NCI-H69 (cell line): ENCODE measurements around the gene GPR27.

Source experiments
- DNase-seq: peaks from one replicate; lab custom pipeline; 2025; lab: John Stamatoyannopoulos, UW

GPR27 gene

DNA sequence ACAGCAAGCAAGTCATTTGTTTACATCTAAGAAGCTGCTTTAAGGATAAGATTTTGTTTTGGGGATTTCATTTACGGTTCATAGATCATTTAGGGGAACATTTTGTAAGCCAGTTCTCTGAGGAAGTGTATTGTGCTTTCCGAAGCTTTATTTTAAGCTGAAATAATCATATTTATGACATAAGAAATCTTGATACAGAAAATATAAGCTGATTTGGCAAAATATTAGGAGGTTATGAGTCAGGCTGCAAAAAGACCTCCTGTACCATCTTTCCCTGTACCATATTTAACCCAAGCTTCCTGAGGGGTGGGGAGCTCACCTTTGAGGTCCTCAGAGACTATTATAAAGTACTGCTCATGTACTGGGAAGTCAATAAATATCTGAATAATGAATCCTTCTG is 20.3 kb upstream of the GPR27 start:
- no peak for DNase-seq

DNA sequence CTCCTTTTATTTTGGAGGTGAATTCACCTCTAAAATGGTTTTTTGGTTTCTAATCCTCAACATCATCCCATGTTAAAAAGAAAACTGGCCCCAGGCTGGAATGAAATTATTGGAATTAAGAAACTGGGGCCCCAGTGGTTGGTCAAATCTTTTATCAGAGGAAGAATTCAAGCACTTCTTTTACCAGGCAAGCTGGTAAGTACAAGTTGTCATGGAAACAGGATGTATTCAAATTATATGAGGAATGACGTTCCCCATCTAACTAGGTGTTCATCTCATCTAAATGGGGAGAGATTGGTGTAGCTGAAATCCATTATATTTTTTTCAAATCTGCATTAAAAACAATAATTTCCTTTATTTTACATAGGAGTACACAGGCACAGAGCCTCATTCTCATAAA is 18.8 kb upstream of the GPR27 start:
- no peak for DNase-seq

DNA sequence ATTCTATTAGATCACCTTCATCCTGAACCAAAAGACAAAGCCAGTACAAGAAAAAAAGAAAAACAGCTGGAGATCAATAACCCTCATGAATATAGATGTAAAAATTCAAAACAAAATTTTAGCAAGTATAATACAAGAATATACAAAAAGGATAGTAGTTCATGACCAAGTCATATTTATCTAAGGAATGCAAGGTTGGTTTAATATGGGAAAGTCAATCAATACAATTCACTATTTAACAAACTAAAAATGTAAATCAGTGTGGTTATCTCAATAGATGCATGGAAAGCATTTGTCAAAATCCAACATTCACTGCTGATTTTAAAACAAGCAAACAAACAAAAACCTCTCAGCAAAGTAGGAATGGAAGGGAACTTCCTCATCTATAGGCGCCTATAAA is 11.0 kb upstream of the GPR27 start:
- DNase-seq: no peak

DNA sequence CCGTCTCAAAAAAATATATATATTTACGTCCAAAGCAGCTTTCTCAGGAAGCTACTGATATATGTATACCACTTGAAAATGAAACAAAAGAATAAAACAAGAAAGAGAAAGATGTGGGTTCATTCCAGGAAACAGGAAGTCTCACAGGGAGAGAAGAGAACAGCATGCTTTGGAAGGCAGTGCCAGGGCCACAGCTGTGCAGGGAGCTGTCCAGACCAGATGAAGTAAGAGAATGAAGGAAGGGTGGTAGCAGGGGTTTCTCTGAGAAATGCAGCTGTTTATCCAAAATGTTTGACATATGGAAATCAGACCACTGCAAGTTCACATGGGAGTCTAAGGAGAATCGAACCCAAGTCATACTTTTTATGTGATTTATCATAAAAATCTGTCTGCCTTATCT is 8.9 kb upstream of the GPR27 start:
- no peak for DNase-seq

DNA sequence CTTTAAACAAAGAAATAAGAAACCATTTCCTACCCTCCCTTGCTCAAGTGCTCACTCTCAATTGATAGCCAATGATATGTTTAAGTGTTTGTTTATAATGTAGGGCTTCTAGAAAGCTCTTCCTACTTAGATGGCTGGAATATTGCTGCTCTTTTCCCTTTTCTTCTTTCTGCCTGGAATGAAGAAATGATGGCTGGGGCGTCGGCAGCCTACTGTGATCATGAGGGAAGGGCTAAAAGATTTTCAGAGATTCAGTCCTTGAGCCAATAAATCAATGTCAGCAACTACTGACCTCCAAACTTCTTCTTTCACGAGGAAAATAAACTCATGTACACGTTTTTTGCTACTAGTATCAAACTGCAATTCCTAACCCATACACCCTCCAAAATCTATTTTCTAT is 2.1 kb upstream of the GPR27 start:
- no peak for DNase-seq

DNA sequence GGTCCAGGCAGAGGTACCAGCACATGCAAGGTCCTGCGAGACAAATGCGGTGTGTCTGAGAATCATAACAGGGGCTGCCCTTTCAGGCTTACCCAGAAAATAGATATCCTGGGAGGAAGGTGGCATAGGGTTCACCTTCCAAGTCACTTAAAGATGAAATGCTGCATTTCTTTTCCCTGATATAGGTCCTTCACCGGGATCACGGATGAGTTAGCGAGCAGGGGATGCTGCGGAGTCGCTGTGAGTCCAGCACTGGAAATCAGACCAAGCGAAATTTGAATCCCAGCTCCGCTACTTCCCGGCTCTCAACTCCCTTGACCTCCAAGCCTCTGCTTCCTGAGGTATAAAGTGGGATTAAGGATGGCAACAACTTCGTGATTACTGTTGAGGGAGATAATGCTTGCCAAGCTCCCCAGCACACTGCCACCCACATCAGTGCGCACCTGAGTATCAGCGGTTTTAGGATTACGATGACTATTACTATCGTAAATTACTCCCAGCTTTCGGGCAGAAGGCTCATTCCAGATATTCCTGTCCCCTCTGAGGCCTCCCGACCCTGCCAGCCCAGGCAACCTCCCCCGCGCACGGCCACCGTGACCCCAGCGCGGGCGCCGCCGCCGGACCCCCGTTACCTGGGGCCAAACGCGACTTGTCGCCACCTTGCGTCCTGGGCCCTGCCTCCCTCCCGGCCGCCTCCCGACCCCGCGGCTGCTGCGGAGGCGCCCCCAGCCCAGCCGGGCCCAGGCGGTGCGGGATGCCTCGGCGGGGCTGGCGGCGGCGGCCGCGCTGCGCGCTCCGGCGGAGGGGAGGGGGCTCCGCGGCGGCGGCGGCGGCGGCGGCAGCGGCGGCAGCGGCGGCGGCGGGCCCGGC is 589 bp upstream of the GPR27 start:
- DNase-seq: peak; percentile 14

DNA sequence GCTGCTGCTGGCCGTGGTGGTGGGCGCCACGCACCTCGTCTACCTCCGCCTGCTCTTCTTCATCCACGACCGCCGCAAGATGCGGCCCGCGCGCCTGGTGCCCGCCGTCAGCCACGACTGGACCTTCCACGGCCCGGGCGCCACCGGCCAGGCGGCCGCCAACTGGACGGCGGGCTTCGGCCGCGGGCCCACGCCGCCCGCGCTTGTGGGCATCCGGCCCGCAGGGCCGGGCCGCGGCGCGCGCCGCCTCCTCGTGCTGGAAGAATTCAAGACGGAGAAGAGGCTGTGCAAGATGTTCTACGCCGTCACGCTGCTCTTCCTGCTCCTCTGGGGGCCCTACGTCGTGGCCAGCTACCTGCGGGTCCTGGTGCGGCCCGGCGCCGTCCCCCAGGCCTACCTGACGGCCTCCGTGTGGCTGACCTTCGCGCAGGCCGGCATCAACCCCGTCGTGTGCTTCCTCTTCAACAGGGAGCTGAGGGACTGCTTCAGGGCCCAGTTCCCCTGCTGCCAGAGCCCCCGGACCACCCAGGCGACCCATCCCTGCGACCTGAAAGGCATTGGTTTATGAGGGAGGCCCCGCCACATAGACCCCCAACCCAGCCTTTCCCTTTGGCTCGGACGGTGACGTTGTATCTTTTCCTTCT is 1.1 kb downstream of the GPR27 start:
- peak; percentile 12 for DNase-seq

DNA sequence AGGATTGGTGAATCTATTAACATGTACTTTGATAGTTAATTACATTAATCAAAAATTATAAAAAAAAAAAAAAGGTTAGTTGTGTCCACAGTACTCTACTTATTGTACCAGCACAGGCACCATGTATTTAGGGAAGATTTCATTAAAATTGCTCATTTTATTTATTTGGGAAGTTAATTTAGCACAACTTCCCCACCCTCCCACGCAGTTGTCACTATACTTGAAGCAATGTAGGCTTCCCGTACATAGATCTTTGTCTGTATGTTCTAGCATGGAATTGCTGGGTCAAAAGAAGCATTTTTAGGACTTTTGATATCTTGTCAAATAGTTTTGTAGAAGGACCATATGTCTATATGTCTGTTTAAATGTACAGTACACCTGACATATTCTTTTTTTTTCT is 4.4 kb downstream of the GPR27 start:
- no peak for DNase-seq

DNA sequence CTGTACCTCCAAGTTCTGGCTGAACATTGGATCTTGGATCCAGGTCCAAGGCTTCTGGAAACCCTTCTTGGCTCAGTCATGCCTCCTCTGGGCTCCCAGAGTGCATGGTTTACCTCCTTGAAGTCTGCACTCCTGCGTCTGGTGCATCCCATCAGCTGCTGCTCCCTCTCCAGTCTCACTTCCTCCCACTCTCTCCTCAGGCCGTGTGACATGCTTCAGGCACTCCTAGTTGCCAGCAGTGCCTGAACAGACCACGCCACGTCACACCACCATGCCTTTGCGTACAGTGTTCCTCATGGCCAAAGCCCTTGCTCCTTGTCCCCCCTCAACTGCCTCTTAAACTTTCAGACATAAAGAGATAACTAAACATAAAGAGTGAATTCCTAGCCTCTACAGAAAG is 5.7 kb downstream of the GPR27 start:
- no peak for DNase-seq

DNA sequence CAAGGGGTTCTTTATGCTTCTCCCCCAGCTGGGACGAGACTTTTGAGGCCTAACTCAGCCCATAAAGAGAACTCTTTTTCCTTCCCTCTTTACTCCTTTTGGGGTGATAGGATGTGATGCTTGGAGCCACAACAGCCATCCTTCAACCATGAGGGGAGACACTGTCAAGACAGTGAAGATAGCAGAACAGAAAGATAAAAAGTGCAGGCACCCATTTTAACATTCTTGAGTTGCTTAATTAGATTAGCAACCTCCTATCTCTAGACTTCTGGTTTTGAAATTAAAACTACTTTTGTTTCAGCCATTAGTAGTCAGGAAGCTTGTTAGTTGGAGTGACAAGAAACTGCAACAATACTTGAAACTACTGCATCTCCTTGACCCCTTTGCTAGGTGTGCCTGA is 6.5 kb downstream of the GPR27 start:
- DNase-seq: no peak

DNA sequence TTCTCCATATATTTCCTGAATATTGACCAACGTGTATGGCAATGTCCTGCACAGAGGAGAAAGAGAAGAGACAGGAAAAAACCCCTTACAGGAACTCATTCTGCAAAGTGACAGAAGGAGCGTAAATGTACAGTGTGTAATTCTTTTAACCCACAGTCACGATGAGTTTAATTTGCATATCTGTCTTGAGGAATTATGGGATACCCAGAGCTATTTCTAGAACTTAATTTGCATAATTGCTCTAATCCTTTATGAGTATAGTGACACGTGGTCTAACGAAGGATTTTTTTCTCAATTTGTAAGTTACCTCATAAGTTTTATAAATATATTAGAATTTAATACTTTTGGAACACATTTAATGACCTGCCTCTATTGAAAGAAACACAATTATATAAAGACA is 9.8 kb downstream of the GPR27 start:
- DNase-seq: no peak

DNA sequence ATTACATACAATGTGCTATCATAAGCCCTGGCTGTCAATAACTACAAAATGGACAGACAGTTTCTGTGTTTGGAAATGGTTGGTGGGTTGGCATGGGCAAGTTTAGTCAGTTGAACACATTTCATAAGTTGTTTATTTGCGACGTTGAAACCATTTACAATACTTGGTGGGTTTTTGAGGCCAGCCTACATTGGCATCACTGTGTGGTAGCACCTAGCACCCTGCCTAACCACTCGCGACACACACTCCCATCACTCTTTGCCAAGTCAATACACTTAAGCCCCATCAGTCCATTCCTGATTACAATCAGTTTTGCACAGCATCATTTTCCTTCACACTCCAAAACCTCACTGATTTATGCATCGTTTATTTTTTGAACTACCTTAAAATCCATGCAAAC is 17.5 kb downstream of the GPR27 start:
- DNase-seq: no peak

DNA sequence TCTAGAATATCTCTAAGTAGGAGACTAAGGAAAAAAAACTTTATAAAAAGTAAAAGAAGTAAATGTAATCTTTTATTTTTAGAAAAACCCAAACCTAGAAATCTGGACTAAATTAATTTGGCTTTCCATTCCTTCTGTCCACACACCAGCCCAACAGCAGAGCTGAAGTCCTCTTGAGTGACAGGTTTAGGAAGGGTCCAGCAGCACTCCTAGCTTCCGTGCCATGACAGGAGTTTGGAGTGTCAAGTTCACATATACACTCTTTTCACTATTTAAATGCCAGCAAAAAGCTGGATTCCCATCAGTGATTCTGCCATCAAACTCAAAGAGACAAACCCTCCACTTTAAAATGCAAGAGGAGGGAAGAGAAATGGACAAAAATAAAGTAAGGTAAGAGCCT is 18.2 kb downstream of the GPR27 start:
- no peak for DNase-seq

DNA sequence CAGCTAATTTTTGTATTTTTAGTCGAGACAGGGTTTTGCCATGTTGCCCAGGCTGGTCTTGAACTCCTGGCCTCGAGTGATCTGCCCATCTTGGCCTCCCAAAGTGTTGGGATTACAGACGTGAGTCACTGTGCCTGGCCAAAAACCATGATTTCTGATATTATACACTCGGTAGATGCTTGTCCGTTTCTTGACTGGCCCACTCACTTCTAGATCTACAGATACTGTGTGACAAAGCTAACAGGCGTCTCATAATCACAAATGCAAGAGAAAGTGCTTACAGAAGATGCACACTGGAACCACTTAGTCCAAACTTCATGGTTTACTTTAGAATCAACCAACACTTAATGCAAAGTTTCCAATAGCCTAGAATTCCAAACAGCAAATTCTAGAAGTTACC is 22.9 kb downstream of the GPR27 start:
- no peak for DNase-seq

DNA sequence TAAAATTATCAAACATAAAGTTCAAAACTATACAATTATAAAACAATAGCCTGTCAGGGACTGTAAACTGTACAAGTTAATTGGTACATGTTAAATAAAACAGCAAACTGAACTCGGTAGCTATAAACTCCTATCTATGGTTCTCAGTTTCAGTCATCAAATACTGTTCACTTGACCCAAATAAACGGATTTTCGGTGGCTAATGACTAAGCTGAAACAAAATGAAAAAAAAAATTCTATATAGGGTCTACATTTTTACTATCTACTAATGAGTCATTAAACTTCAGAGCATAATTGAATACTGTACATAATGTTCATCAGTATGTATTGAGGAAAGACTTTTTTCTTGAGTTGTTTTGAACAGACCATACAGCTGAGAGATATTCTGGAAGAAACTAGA is 24.7 kb downstream of the GPR27 start:
- no peak for DNase-seq

DNA sequence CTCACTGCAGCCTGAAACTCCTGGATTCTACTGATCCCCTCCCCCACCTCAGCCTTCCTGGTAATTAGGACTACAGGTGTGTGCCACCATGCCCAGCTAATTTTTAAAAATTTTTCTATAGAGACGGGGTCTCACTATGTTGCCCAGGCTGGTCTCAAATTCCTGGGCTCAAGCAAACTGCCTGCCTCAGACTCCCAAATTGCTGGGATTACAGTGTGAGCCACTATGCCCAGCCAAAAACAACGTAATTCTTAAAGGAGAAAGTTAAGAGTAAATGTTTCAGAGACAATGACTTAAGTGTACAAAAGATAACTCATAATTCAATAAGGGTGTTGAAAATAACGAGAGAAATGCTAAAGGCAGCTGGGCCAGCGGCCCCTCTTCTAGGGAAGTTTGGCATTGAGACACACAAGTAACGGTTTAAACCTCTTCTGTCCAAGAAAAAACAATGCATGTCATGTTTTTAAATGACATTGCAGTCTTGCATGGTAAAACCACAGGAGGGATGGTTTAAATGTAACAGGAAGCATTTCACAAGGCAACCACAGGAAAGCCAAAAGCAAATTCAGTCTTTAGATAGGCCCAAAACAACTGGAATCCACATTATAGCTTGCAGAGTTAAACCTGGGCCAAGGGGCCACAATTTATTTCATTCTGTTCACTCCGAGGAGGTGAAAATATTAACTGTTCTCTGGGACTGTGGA is 26.2 kb downstream of the GPR27 start:
- no peak for DNase-seq

DNA sequence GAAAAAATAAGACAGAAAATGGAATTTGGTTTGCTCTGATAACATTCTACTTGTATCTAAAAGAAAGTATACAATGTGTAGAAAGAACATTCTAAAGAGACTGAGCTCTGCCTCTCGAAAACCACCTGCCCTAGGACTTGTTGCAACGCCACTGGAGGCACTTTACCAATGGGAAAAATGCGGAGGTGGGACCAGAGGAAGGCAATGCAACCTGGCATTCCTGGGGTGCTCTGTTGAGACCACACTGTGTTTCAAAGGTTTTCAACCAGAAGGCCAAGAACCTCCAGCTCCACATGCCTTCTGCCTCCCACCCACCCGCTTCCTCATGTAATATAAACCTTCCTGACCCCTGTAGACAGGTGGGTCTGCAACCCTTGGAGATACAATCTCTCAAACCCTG is 26.8 kb downstream of the GPR27 start:
- no peak for DNase-seq

DNA sequence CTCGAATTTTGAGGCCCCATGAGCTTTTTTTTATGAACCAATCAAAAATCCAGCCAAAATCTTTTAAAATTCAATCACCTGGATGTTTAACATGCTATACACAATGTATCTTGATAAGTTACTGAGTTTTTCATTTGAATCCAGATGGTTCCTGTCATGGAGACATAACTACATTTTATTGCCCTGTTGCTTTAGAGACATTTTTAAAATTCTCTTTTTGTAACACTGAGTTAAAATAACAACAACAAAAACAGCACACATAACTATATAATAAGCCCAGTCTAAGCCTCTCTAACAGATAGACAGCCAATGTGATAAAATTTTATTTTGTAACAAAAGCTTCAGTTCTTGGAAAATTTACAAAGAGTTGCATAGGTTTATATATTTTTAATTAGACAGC is 29.5 kb downstream of the GPR27 start:
- no peak for DNase-seq

DNA sequence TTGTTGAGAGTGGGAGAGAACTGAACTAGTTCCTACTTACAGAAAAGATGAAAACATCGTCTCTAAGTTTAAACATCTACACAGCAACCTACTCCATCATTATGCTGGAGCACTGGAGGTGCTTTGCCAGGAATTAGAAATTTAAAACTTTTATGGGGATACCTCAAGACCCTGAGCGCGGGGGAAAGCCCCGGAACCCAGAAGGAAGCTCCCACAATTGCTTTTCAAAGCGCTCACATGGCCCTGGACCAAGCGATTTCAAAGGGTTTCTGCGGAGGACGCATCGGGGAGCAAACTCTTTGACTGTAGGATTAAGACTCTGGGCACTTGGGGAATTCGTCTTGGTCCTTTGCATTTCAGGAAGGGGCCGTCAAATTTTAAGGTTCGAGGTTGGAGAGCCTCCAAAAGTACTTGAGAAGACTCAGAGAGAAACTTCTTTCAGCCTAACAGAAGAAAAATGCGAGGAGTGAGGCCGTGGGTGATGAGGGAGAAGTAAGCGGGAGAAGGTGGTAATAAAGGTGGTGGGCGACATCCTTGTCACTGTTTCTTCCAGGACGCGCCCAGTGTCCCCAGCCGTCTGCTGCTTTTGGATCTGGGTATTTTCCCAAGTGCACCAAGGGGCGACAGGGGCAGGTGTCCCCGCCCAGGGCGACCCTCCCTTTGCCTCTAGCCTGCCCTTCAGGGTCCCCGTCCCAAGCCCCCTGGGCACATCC is 30.7 kb downstream of the GPR27 start:
- DNase-seq: peak; percentile 9

DNA sequence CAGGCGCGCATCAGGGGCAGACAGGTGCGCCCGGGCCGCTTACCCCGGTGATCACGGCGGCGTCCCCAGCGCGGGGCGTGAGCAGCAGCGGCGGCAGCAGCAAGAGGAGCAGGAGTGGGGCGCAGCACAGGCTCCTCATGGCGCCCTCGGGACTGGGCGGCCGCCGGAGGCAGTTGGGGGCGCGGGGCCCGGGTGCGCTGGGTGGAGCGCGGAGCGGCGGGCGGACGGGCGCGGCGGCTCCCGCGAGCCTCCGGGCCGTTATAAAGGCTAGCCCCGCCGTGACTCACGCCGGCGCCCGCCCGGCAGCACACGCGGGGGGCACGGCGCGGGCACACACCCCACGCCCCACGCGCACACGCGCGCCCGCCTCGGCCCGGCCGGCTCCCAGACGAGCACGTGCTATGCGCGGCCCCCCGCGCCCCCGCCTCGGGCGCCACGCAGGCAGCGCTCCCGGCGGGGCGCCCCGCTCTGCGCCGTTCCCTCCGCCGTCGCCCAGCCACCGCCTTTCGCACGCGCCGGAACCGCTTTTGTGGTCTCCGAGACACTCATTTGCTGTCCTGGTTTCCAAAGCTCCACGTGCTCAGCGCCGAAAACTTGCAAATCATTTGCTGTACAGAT is 31.4 kb downstream of the GPR27 start, which contains the start of gene PROK2:
PROK2 (minus strand) TSS at position 235 of the 618 bp plus-strand sequence; CDS start at position 139, 96 bp downstream.
- DNase-seq: peak; percentile 54

DNA sequence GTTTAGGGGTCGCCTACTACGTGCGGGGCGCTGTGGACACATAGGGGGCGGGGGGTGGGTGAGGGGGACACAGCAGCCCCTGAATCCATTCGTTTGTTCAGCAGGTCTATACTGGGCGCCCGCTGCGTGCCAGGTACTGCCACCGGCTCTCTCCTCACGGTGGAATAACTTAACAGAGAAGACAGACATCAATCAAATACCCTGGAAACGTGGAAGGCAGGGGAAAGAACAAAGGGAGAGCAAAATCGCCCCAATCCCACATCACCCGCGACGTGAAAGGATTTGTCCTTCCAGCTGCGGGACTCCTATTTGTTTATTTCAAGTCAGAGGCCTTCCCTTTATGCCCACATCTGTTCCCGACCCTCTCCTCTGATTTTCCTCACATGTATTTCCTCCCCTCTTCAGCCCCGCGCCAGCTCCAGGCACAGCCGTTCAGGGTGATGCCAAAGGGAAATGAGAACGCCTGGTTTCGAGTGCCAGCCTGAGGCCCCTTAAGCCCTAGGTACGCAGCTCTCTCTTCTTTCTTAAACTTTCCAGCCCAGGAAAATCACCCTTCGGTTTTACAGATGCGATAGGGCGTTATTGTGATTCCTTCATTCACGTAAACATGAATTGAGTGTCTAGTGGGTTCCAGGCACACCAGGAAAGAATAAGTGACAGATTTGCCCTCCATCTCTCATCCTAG is 32.0 kb downstream of the GPR27 start:
- peak; percentile 16 for DNase-seq
